UCSD-AML1 (cell line): ENCODE data around the gene LYPLAL1.
"Not testable (repeated sequence)": the region's sequence is repeated elsewhere in the genome, so short reads cannot be mapped to it uniquely, and the experiment has no call there.

Experiments used
- DNase-seq: peaks from one replicate; lab custom pipeline; 2025; ENCODE audit not compliant: unreplicated experiment; lab: John Stamatoyannopoulos, UW

LYPLAL1 gene

DNA sequence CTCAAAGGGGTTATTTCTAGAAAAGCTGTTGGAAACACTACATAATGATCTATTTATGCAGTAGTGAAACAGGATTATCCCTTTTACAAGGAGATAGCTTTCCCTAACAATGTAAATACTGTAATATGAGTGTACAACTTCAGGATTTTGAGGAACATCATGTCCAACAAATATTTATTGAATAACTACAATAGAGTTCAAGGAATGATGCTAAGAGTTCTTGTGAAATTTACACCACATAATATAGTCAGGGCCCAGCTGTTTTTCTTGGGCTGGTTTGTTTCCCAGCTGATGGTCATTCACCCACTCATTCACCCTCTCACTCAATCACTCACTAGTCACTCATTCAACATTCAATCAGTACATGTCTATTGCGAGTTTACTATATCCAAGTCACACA lies 12.3 kb upstream of the LYPLAL1 start:
- DNase-seq: no peak

- no peak for DNase-seq
These were observed 10.2 kb upstream of the LYPLAL1 start for GRCh38 chr1:219163401-219163954.

DNA sequence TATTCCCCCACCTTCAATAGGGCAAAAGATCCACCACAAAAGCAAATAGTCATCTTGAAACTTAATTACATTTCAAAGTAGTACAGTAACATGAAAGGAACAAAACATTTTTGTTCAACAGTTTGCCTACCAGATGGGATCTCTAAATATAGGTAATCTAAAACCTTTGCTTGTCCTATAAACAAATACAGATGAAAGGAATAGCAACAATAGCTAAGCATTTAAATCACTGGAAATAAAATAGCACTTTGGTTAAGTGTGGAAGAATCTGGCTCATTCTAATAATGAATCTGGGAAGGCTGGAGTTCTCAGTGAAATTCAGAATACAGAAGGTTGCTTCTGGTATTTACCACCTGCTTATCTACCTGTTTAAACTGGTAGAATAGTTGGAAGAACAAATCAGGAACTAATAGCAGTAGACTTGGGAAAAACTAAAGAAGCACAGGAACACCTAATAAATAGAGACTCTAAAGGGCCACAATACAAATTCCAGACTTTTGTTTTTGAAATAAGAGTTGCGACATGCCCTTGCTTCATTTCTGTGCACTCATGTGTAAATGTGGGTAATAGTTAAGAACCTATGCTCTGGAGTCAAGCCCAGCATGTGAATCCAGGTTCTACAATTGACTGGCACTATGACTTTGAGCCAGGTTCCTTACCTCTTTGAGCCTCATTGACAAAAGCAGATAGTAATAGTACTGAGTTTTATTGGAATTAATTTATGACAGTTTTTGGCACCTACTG lies 2.3 kb upstream of the LYPLAL1 start:
- no peak for DNase-seq

GRCh38 chr1:219172821-219173220 lies 857 bp upstream of the LYPLAL1 start:
- DNase-seq: no peak

DNA sequence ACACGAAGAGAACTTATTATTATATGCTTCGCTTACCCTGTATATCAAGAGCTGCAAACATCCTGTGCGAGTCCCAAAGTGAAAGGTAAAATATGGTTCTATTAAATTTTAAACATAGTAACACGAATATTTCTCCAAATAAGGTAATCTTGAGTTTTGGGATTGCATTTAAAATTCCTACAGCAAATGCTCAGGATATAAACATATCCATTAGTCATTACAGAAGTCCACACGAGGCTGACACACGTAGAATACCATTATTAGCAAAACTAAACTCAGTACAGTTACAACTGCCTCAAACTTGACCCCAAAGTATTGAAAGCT lies 282 bp upstream of the LYPLAL1 start:
- no peak for DNase-seq

GRCh38 chr1:219174460-219175211 lies 958 bp downstream of the LYPLAL1 start:
- peak; percentile 14 for DNase-seq

- no peak for DNase-seq
These were observed 1.5 kb downstream of the LYPLAL1 start for GRCh38 chr1:219175212-219175564.

DNA sequence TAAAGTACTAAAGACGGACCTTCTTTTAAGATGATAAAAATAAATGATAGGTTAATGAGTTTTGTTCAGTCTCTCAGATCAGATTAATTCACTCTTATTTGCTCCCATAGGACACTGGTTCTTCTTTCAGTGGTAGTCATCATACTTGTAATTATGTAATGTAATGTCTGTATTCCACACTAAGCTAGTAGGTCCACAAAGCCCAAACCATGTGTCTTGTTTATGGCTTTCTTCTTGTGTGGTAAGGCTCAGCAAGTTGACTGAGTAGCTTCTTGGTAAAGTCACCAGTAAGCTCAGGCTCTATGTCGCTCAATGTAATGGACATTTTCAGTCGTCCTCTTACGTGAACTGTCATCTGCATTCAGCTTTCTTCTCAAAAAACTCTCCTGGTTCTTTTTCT lies 2.5 kb downstream of the LYPLAL1 start:
- no peak for DNase-seq

GRCh38 chr1:219177363-219177762 lies 3.7 kb downstream of the LYPLAL1 start:
- DNase-seq: no peak

DNA sequence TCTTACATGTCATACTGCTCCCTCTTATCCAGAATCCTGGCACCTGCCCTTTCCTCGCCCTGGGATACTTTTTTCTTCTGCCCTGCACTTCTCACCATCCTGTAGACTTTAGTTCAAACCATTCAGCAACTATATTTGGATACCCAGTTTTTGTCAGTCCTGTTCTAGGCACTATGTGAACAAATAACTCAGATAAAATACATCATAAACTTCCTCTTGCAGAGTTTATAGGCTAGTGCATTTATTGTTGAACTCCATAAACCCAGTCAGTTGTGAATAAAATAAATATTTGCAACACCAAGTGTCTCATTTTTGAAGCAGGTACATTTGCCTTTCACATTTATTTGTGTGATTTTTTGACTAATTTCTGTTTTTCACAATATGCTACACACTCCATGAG lies 4.3 kb downstream of the LYPLAL1 start:
- no peak for DNase-seq

DNA sequence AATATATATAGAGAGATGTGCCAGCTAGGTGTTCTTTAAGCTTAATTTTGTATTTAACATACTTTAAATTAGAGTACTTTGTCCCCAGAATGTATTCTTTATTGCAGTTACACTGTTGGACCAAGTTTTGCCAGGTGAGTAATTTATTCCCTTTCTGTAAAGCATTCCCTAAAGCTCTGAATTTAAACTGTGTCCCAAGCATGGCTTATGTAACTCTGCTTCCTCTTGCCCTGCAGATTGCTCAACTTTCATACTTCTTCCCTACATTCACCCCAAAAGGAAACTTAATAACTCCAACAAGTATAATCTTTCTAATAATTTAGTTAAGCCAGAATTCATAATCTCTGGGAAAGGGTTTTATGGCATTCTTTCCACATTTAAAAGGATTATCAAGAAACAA lies 5.6 kb downstream of the LYPLAL1 start:
- DNase-seq: no peak

DNA sequence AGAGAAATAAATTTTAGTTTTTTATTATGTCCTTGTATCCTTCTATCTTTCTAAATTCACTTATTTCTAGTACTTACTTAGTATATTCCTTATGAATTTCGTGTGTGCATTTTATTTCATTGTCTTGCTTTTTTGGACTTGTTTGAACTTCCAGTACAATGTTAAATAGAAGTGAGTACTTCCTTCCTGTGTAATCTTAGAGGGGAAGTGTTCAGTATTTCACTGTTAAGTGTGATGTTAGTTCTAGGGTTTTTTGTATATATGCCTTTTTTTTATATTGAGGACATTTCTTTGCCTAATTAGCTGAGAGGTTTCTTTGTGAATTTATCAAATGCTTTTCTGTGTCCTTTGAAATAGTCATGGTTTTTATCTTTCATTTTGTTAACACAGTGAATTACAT lies 10.7 kb downstream of the LYPLAL1 start:
- DNase-seq: no peak

DNA sequence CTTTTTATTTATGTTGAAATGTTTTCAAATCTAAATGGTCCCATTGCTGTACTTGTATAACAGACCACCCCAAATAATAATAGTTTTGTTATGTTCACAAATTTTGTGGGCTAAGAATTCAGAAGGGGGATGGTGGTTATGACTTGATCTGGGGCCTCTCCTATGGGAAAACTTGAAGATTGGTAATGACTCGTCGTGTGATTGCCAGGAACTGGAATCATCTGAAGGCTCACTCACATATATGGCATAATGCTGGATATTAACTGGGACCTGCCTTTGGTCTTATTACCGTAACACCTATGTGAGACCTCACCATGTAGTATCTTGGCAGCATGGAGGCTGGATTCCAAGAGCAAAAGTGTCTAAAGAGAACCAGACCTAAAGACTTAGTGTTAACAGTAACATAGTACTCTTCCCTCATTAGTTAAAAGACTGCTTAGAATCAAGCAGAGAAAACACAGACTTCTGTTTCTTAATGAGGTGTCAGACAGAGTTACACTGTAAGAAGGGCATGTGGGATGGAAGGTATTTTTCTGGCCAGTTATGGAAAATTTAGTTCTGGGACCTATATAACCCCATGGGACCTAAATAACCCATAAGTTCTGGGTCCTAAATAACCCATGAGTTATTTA lies 11.9 kb downstream of the LYPLAL1 start:
- DNase-seq: no peak

GRCh38 chr1:219188331-219188803 lies 14.7 kb downstream of the LYPLAL1 start:
- DNase-seq: no peak

- DNase-seq: no peak
These were observed 15.5 kb downstream of the LYPLAL1 start for GRCh38 chr1:219189021-219189824.

DNA sequence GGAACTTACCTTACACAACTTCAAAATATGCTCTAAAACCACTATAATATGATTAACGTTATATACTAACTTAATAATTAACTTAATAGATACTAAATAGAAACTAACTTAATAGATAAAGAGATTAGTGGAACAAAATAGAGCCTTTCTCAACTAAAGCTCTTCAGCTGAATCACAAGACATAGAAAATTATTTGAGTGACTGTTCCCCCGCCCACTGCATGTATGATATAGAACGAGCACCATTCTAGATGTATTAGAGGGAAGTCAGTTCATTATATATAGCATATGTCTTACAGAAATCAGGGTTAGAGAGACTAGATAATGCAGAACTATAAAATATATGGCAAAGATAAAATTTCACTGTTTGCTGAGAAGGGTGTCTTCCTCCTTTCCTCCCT lies 16.3 kb downstream of the LYPLAL1 start:
- DNase-seq: no peak

- DNase-seq: no peak
These were observed 16.9 kb downstream of the LYPLAL1 start for GRCh38 chr1:219190605-219191004.

DNA sequence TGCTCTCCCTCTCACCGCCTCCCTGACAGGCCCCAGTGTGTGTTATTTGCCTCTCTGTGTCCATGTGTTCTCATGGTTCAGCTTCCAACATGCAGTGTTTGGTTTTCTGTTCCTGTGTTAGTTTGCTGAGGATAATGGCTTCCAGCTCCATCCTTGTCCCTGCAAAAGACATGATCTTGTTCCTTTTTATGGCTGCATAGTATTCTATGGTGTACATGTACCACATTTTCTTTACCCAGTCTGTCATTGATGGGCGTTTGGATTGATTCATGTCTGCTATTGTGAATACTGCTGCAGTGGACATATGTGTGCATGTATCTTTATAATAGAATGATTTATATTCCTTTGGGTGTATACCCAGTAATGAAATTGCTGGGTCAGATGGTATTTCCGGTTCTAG lies 22.2 kb downstream of the LYPLAL1 start:
- not testable (repeated sequence) for DNase-seq

GRCh38 chr1:219201656-219202055 lies 28.0 kb downstream of the LYPLAL1 start:
- no peak for DNase-seq

GRCh38 chr1:219202567-219202966 lies 28.9 kb downstream of the LYPLAL1 start:
- DNase-seq: no peak

DNA sequence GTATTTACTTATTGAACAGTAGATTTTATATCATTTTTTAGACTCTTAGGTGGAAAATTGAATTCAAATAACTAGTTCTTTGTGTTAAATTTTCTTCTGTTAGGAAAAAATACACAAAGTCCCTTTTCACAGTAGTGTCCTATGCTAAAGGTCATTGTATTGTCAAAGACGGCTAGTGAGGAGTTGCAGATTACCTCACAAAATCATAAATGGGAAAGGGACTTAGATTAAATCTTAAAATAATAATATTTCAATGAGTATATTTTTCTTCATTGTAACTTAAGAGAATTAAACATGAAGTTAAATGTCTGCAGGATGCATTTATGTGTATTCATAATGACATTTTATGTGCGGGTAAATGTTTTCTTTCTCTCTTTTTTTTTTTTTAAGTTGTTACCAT lies 32.7 kb downstream of the LYPLAL1 start:
- no peak for DNase-seq
